ENCODE data around the gene TAF1B. TPM values are rescaled to one million over a fixed set of nuclear protein-coding genes. Genes with fewer than 3 reads are reported as not detected.

Gene TAF1B
- total RNA-seq, 1 donor from 2014 or later: 22.9 TPM

DNA sequence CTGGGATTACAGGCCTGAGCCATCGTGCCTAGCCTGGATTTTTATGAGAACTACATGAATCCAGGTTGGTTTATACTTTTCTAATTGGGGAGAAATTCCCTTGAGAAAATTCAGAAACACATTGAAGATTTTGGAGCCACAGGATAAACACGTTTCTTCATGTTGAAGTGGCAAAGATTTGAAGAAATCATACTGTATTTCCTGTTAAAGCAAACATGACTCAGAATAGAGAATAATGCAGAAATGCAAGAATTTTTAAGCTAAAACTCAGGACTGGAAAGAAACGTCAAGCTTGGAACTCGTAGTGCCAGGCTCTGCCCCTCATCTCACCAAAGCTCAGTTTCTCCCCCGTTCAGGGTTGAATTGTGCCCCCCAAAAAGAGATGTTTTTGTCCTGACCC is 32.1 kb upstream of the TAF1B start:
- DNase-seq: no peak
- H3K4me1 ChIP-seq: peaks cover 22% of the 10 kb centered on the region
- no peak overlapping the region for H3K4me3 ChIP-seq
- ATAC-seq: no peak
- intact Hi-C loops (cut with DNase I): no loop called here
- H3K36me3 ChIP-seq: no peaks in the 10 kb centered on the region
- TF ChIP-seq, protein P1, sequence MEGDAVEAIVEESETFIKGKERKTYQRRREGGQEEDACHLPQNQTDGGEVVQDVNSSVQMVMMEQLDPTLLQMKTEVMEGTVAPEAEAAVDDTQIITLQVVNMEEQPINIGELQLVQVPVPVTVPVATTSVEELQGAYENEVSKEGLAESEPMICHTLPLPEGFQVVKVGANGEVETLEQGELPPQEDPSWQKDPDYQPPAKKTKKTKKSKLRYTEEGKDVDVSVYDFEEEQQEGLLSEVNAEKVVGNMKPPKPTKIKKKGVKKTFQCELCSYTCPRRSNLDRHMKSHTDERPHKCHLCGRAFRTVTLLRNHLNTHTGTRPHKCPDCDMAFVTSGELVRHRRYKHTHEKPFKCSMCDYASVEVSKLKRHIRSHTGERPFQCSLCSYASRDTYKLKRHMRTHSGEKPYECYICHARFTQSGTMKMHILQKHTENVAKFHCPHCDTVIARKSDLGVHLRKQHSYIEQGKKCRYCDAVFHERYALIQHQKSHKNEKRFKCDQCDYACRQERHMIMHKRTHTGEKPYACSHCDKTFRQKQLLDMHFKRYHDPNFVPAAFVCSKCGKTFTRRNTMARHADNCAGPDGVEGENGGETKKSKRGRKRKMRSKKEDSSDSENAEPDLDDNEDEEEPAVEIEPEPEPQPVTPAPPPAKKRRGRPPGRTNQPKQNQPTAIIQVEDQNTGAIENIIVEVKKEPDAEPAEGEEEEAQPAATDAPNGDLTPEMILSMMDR (IDR thresholded peaks at IDR 0.05): no peak
- H3K27ac ChIP-seq: no peak overlapping the region
- H3K9me3 ChIP-seq: no peaks in the 10 kb centered on the region
- peaks cover 4% of the 10 kb centered on the region for H3K27me3 ChIP-seq (ENCODE audit: low read depth)

- ATAC-seq (no peak), DNase-seq (no peak)
- no peak overlapping the region for H3K4me3 ChIP-seq
- H3K4me1 ChIP-seq: peaks cover 22% of the 10 kb centered on the region
- intact Hi-C loops (cut with DNase I): no loop called here
- H3K9me3 ChIP-seq: no peaks in the 10 kb centered on the region
- TF ChIP-seq, protein P1 (IDR thresholded peaks at IDR 0.05): no peak
- peaks cover 4% of the 10 kb centered on the region for H3K27me3 ChIP-seq (ENCODE audit: low read depth)
- H3K27ac ChIP-seq: no peak overlapping the region
- H3K36me3 ChIP-seq: no peaks in the 10 kb centered on the region
Observed at GRCh38 chr2:9811679-9812511, 31.4 kb upstream of the TAF1B start.

- H3K27ac ChIP-seq: no peak overlapping the region
Observed at GRCh38 chr2:9812945-9813311, 30.3 kb upstream of the TAF1B start.

GRCh38 chr2:9813312-9814128 is 29.8 kb upstream of the TAF1B start:
- peak; percentile 77 for DNase-seq
- Histone ChIP-seq H3K27me3 (ENCODE audit: low read depth) (peaks cover 4% of the 10 kb centered on the region), H3K4me1 (peaks cover 22% of the 10 kb centered on the region), H3K27ac (no peak overlapping the region), H3K36me3 (no peaks in the 10 kb centered on the region), H3K9me3 (no peaks in the 10 kb centered on the region), H3K4me3 (peak overlapping the region; percentile 30)
- intact Hi-C loops (cut with DNase I): no loop called here
- ATAC-seq: peak; percentile 85 to 90
- TF ChIP-seq, protein P1 (IDR thresholded peaks at IDR 0.05): peak; percentile 94

More at GRCh38 chr2:9812945-9813311, 30.3 kb upstream of the TAF1B start:
- intact Hi-C loops (cut with DNase I): no loop called here
- Histone ChIP-seq H3K36me3 (no peaks in the 10 kb centered on the region), H3K9me3 (no peaks in the 10 kb centered on the region), H3K4me1 (peaks cover 22% of the 10 kb centered on the region), H3K27me3 (ENCODE audit: low read depth) (peaks cover 4% of the 10 kb centered on the region), H3K4me3 (no peak overlapping the region)
- TF ChIP-seq, protein P1 (IDR thresholded peaks at IDR 0.05): no peak
- ATAC-seq: peak in 1 of 2 donors; percentile 6
- DNase-seq: no peak

DNA sequence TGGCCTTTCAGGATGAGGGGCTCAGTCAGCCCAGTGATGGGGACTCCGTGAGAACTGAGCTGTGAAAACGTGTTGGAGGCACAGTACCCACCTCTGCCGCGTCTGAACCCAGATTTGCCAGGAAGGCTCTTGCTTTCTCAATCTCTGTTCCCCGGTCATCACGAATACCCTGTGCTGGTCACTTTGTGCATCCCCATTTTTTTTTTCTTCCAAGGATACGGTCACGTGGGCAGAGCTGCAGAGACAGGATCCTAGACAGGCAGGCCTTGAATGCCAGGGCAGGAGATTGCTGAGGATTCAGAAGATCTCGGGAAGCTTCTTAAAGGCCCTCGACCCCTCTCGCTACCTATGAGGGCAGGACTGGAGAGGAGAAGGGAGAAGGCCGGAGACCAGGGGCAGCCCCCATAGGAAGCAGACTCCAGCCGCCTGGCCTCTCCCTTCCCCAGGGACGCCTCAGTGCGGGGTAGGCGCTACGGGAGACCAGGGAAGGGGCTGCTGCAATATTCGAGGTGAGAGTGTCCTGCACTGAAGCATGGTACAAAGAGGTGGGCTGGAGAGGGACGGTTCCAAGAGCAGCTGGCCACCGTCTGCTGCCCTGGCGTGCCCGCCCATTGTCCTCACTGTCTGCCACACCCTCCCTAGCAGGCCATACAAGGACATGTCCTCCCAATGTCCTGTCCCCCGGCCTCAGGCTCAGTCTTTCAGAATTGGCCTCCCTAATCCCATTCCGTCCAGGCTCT is 29.0 kb upstream of the TAF1B start:
- ATAC-seq: peak in 1 of 2 donors; percentile 9
- TF ChIP-seq, protein P1 (IDR thresholded peaks at IDR 0.05): peak; percentile 3
- Histone ChIP-seq H3K4me1 (peaks cover 22% of the 10 kb centered on the region), H3K9me3 (no peaks in the 10 kb centered on the region), H3K27ac (no peak overlapping the region), H3K36me3 (no peaks in the 10 kb centered on the region), H3K27me3 (ENCODE audit: low read depth) (peaks cover 4% of the 10 kb centered on the region), H3K4me3 (peak overlapping the region; percentile 30)
- DNase-seq: no peak
- intact Hi-C loops (cut with DNase I): no loop called here
